ENCODE measurements around the gene LRRC71. TPM values are rescaled to one million over a fixed set of nuclear protein-coding genes. Genes with fewer than 3 reads are reported as not detected.

LRRC71 gene
- total and polyA plus RNA-seq, 2 of the 8 experiments (the other 6 are each of a cell fraction or from before 2014, with no cell fraction given) = 0.05 TPM; not detected in 1

DNA sequence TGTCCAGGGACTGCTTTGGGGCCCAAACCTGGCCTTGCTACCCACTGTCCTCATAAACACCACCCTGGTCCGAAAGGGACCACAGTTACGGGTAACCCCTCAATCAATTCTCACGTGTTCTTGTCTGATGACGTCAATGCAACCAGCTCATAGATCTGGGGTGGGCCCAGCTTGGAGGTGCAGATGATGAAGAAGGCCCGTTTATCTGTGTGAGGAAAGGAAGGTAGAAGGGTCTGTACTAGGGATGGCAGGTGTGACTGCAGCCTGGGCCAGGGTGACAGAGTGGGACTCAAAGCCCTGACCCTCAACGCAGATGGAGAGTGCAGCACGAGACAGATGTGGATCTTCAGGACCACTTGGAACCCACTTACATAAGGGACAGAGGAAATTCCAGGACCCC lies 22.1 kb downstream of the LRRC71 start:
- H2BK120ac ChIP-seq (replicated peaks; ENCODE audit: low read depth, low read length) = no peak overlapping the region
- H3K9ac ChIP-seq (replicated peaks in 1 of 4; ENCODE audit: extremely low read depth in 1 of 4, low read depth in 3 of 4, low read length in 3 of 4) = no peak overlapping the region
- H2BK15ac ChIP-seq (ENCODE audit: low read length) = no peak overlapping the region
- H3K9me3 ChIP-seq (ENCODE audit: insufficient read depth in 2 of 2, low read depth in 1 of 2, low read length in 1 of 2) = no peaks in the 10 kb centered on the region
- POLR2A ChIA-PET (ENCODE audit: partially characterized antibody) = no interaction called here
- no peaks in the 10 kb centered on the region for H3K27me3 ChIP-seq (replicated peaks in 1 of 4; ENCODE audit: control insufficient read depth in 3 of 4, extremely low read depth in 1 of 4, insufficient read depth in 3 of 4, low read length in 3 of 4)
- H3K18ac ChIP-seq (ENCODE audit: extremely low read depth, low read length) = no peak overlapping the region
- peaks cover 7 to 10% of the 10 kb centered on the region in 2 experiments for H4K20me1 ChIP-seq (replicated peaks in 1 of 2; ENCODE audit: control insufficient read depth in 1 of 2, insufficient read depth in 2 of 2, low read length in 2 of 2)
- TF ChIP-seq HDAC6 (IDR thresholded peaks at IDR 0.05; ENCODE audit: low read depth, low read length) = no peak
- TF ChIP-seq SIN3A (conservative IDR thresholded peaks at IDR 0.05 in 1 of 2, IDR thresholded peaks at IDR 0.05 in 1 of 2; ENCODE audit: low read depth in 1 of 2, low read length in 2 of 2) = no peak
- no peak for TF ChIP-seq POLR2A (IDR thresholded peaks at IDR 0.05; ENCODE audit: control extremely low read depth in 1 of 2, low read depth in 2 of 2, low read length in 2 of 2)
- TF ChIP-seq KDM4A (IDR thresholded peaks at IDR 0.05; ENCODE audit: low read depth, low read length, severe bottlenecking) = no peak
- TF ChIP-seq JUN (IDR thresholded peaks at IDR 0.05; ENCODE audit: low read depth, low read length) = no peak
- TF ChIP-seq TCF12 (IDR thresholded peaks at IDR 0.05; ENCODE audit: low read depth, low read length) = no peak
- TF ChIP-seq RAD21 (IDR thresholded peaks at IDR 0.05 in 1 of 2, conservative IDR thresholded peaks at IDR 0.05 in 1 of 2; ENCODE audit: low read depth in 2 of 2, low read length in 2 of 2) = no peak
- no peak for TF ChIP-seq SP1 (IDR thresholded peaks at IDR 0.05; ENCODE audit: low read depth, low read length)
- TF ChIP-seq CBX8 (IDR thresholded peaks at IDR 0.05; ENCODE audit: borderline replicate concordance, low read depth, low read length) = no peak
- H2AK5ac ChIP-seq (ENCODE audit: low read depth, low read length) = no peak overlapping the region
- H3K4me2 ChIP-seq (ENCODE audit: insufficient read depth in 1 of 2, low read depth in 2 of 2, low read length in 2 of 2) = no peak overlapping the region
- FAIRE-seq = no peak
- peaks cover 2% of the 10 kb centered on the region for H3K79me1 ChIP-seq (ENCODE audit: low read depth, low read length)
- H4K5ac ChIP-seq (ENCODE audit: insufficient read length, low read depth, low read length) = no peak overlapping the region
- H3K27ac ChIP-seq (ENCODE audit: low read depth, low read length) = no peak overlapping the region
- no peak overlapping the region for H2AFZ ChIP-seq (ENCODE audit: low read length)
- no peak overlapping the region for H4K8ac ChIP-seq (ENCODE audit: extremely low read depth, insufficient read depth, low read length)
- peaks cover 39 to 77% (median 58%) of the 10 kb centered on the region in 4 experiments for H3K36me3 ChIP-seq (ENCODE audit: control insufficient read depth in 2 of 4, insufficient read depth in 4 of 4, low read length in 3 of 4)
- H3K4me3 ChIP-seq (ENCODE audit: extremely low read depth in 1 of 4, insufficient read depth in 2 of 4, low read depth in 3 of 4, low read length in 4 of 4) = no peak overlapping the region
- no peak overlapping the region for H3K23ac ChIP-seq (ENCODE audit: insufficient read length)
- H2BK20ac ChIP-seq (ENCODE audit: low read length) = no peak overlapping the region
- H3K56ac ChIP-seq (replicated peaks; ENCODE audit: insufficient read length, low read depth, low read length) = no peak overlapping the region
- no peak overlapping the region for H3K14ac ChIP-seq (ENCODE audit: insufficient read length)
- no peak for DNase-seq (ENCODE audit: low read depth in 1 of 2, low spot score in 2 of 2)
- H3K4me1 ChIP-seq (replicated peaks in 1 of 4; ENCODE audit: control insufficient read depth in 3 of 4, insufficient read depth in 4 of 4, low read length in 3 of 4) = no peaks in the 10 kb centered on the region
- H3K23me2 ChIP-seq (ENCODE audit: low read depth, low read length) = no peaks in the 10 kb centered on the region; the same call in 1 of the 2 replicates
- no peak overlapping the region for H2BK5ac ChIP-seq (ENCODE audit: low read depth, low read length)
- H2BK12ac ChIP-seq (ENCODE audit: low read depth, low read length) = no peak overlapping the region
- H3K79me2 ChIP-seq (ENCODE audit: control insufficient read depth in 1 of 2, insufficient read depth in 2 of 2, low read length in 2 of 2) = no peaks in the 10 kb centered on the region
- WGBS, 2 experiments (ENCODE audit: extremely low coverage in 1 of 2, insufficient coverage in 1 of 2, insufficient read length in 1 of 2, insufficient replicate concordance in 2 of 2, low coverage in 1 of 2, low lambda C conversion rate in 2 of 2, missing lambda C conversion rate in 1 of 2) = 95% methylated on average over 7 of the region's 7 CpGs; no CpG with 5 or more reads in 1 of the 2 experiments
- no peak overlapping the region for H3K4ac ChIP-seq (replicated peaks; ENCODE audit: insufficient read length, low read depth, low read length)
- CTCF ChIA-PET (ENCODE audit: partially characterized antibody) = interaction anchor here (1.2 kb wide), 1 partner anchor 13 kb away, joined by 4 read pairs; no protein-coding TSS in a partner anchor
- H4K91ac ChIP-seq (replicated peaks; ENCODE audit: insufficient read length, low read length) = no peak overlapping the region
